Measurements from ENCODE around the gene BRD8.

Gene BRD8

DNA sequence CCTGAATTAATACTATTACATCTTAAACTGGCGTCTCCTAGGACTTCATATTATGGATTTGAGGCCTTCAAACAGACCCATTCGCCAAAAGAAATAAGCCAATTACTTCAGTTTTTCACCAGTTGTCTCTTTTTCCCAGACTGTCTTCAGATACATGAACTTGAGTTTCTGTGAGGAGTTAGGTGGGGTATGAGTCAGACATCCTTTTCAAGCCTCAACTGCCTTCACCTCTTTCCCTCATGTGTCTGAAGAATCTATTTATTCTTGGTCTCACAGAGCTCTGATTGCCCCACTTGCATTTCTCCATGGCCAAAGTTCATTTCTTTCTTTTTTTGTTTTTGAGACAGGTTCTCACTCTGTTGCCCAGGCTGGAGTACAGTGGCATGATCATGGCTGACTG lies 82.1 kb downstream of the BRD8 start:
- TF ChIP-seq, protein P1, sequence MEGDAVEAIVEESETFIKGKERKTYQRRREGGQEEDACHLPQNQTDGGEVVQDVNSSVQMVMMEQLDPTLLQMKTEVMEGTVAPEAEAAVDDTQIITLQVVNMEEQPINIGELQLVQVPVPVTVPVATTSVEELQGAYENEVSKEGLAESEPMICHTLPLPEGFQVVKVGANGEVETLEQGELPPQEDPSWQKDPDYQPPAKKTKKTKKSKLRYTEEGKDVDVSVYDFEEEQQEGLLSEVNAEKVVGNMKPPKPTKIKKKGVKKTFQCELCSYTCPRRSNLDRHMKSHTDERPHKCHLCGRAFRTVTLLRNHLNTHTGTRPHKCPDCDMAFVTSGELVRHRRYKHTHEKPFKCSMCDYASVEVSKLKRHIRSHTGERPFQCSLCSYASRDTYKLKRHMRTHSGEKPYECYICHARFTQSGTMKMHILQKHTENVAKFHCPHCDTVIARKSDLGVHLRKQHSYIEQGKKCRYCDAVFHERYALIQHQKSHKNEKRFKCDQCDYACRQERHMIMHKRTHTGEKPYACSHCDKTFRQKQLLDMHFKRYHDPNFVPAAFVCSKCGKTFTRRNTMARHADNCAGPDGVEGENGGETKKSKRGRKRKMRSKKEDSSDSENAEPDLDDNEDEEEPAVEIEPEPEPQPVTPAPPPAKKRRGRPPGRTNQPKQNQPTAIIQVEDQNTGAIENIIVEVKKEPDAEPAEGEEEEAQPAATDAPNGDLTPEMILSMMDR (IDR thresholded peaks at IDR 0.05; ENCODE audit: insufficient read depth, low read depth, low read length, missing control alignments) = no peak
- no peak overlapping the region for H3K4me3 ChIP-seq (ENCODE audit: low read length)
- peak; percentile 9 for DNase-seq (ENCODE audit: low read depth)

DNA sequence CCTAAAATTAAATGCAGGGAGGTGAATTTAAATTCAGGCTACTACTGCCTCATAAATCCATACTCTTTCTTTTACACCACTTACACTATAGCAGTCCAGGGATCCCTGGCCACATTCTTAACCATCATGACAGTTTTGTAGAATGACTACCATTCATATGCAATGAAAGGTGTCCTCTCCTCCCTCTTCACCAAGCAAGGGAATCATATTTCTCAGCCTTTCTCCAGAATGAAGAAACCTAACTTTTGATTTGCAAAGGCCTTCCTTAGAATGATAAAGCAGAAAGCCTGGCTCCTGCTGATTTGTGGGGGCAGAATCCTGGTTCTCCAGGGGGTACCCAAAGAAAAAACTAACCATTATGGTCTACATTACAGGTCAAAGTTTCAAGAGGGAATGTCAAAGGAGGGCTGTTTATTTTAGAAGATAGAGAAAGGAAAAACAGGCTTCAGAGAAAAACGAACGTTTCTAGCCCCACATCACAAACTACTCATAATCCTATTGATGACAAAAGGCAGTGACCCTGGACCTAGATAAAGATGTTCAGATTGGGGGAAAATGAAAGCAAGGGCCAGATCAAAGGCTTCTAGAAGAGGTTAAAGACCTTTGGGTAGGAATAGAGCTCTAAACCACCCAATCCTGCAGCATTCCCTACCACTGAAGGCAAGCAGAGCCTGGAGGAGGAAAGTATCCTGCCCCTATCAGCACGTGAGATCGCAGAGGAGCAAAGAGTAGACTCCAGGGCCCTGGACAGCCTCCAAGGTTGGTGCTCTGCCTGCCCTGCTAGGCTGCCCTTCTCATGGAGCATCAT lies 83.1 kb downstream of the BRD8 start:
- no peak overlapping the region for H3K4me3 ChIP-seq (ENCODE audit: low read length)
- no peak for DNase-seq (ENCODE audit: low read depth)
- TF ChIP-seq, protein P1 (IDR thresholded peaks at IDR 0.05; ENCODE audit: insufficient read depth, low read depth, low read length, missing control alignments) = no peak

DNA sequence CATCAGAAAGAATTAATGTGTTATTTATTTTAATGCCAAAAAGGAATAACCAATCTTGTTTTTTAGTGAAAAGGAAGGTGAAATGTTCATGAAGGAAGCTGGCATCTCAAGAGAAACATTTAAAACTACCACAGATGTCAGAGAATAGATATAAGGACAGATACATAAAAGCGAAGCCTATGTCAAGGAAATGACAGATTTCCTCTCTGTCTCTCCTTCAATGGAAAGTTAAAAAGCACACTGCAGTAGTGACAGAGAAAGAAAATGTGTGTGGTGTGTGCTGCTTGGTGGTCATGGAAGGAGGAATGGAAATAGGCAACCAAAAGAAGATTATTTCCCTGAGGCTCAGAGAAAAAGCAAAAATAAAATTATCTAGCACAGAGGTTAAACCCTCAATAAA lies 85.4 kb downstream of the BRD8 start:
- H3K4me3 ChIP-seq (ENCODE audit: low read length) = no peak overlapping the region
- no peak for DNase-seq (ENCODE audit: low read depth)
- TF ChIP-seq, protein P1 (IDR thresholded peaks at IDR 0.05; ENCODE audit: insufficient read depth, low read depth, low read length, missing control alignments) = no peak

DNA sequence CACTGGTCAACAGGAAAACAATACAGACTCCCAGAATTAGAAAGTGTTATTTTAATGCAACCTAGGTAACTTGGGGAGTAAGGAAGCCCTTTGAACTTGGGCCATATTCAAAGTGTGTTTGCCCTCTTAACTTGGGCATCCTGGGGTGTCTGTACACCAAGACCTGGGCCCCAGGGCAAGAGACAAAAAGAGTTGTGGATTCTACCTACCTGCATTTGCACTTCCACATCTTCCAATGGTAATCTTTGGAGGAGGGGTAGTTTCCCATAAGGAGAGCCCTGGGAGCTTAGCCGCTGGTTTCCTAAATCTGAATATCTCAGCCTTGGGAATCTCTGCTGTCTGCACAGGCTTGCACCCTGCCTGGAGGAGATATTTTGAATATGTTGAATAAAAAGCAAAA lies 86.1 kb downstream of the BRD8 start:
- TF ChIP-seq, protein P1 (IDR thresholded peaks at IDR 0.05; ENCODE audit: insufficient read depth, low read depth, low read length, missing control alignments) = no peak
- no peak for DNase-seq (ENCODE audit: low read depth)
- H3K4me3 ChIP-seq (ENCODE audit: low read length) = no peak overlapping the region

DNA sequence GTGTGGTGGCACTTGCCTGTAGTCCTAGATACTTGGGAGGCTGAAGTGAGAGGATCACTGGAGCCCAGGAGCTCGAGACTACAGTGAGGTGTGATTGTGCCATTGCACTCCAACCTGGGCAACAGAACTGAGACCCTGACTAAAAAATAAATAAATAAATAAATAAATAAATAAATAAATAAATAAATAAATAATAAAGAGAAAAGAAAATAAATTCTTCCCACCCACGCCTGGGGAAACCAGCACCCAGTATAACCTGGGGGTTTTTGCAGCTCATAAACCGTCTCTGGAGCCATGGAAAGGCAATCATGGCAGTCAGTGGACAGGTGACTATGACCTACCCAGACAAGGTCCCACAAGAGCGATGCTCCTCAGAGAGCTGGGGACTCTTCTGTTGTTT lies 86.7 kb downstream of the BRD8 start:
- TF ChIP-seq, protein P1 (IDR thresholded peaks at IDR 0.05; ENCODE audit: insufficient read depth, low read depth, low read length, missing control alignments) = no peak
- H3K4me3 ChIP-seq (ENCODE audit: low read length) = no peak overlapping the region
- no peak for DNase-seq (ENCODE audit: low read depth)
